H9 (cell line): ENCODE data around the gene GNPAT. TPM values are rescaled to one million over a fixed set of nuclear protein-coding genes. Genes with fewer than 3 reads are reported as not detected.

ENCODE experiments used
- DNase-seq: peaks from one replicate; pipeline ENCODE4 v3.0.0-alpha.2; 2017
- H2AFZ ChIP-seq: one replicate; pipeline ENCODE4 v1.6.1; 2013; ENCODE audit warnings: mild to moderate bottlenecking, low read length, control low read depth, moderate library complexity
- H2AK5ac ChIP-seq: 2 replicates; pipeline ENCODE4 v1.6.1; 2013; ENCODE audit warnings: low read length, control low read depth, mixed read lengths; ENCODE audit not compliant: insufficient read length
- H2BK120ac ChIP-seq: one replicate; pipeline ENCODE4 v1.6.1; 2013; ENCODE audit warnings: low read depth, mild to moderate bottlenecking, low read length, control low read depth, inconsistent platforms; ENCODE audit not compliant: poor library complexity, severe bottlenecking
- H2BK12ac ChIP-seq: 2 replicates; pipeline ENCODE4 v1.6.1; 2013; ENCODE audit warnings: low read length, control low read depth, mixed read lengths, low read depth; ENCODE audit not compliant: insufficient read length
- H2BK15ac ChIP-seq: 2 replicates; pipeline ENCODE4 v1.6.1; 2013; ENCODE audit warnings: low read depth, low read length, control low read depth
- H2BK20ac ChIP-seq: one replicate; pipeline ENCODE4 v1.6.1; 2013; ENCODE audit warnings: low read depth, mild to moderate bottlenecking, low read length, control low read depth, inconsistent platforms; ENCODE audit not compliant: poor library complexity, severe bottlenecking
- H2BK5ac ChIP-seq: 2 replicates; pipeline ENCODE4 v1.6.1; 2013; ENCODE audit warnings: low read length, control low read depth, mixed read lengths; ENCODE audit not compliant: insufficient read length
- H3K14ac ChIP-seq: 2 replicates; pipeline ENCODE4 v1.6.1; 2013; ENCODE audit warnings: low read length, control low read depth; ENCODE audit not compliant: insufficient read depth
- H3K18ac ChIP-seq: 2 replicates; pipeline ENCODE4 v1.6.1; 2013; ENCODE audit warnings: low read depth, mild to moderate bottlenecking, mixed read lengths, low read length, control low read depth; ENCODE audit not compliant: insufficient read length
- H3K23ac ChIP-seq: 2 replicates; pipeline ENCODE4 v1.6.1; 2013; ENCODE audit warnings: low read length, control low read depth, mixed read lengths, low read depth; ENCODE audit not compliant: insufficient read length
- H3K23me2 ChIP-seq: 2 replicates; pipeline ENCODE4 v1.6.1; 2013; ENCODE audit warnings: low read depth, mild to moderate bottlenecking, mixed read lengths, low read length, control low read depth; ENCODE audit not compliant: insufficient read length, poor library complexity, severe bottlenecking
- H3K27ac ChIP-seq: 2 replicates; pipeline ENCODE4 v1.5.1; 2013; ENCODE audit warnings: low read length, control low read depth, mixed read lengths, low read depth; ENCODE audit not compliant: insufficient read length
- H3K27me3 ChIP-seq: 2 replicates; pipeline ENCODE4 v1.6.1; 2013; ENCODE audit warnings: low read length, control low read depth, inconsistent platforms; ENCODE audit not compliant: insufficient read depth
- H3K4ac ChIP-seq: 2 replicates; pipeline ENCODE4 v1.6.1; 2013; ENCODE audit warnings: low read depth, mild to moderate bottlenecking, control low read depth, inconsistent platforms, low read length, moderate library complexity
- H3K4me1 ChIP-seq: 2 replicates; pipeline ENCODE4 v1.6.1; 2013; ENCODE audit warnings: low read length, control low read depth, inconsistent platforms; ENCODE audit not compliant: insufficient read depth
- H3K4me2 ChIP-seq: 2 replicates; pipeline ENCODE4 v1.6.1; 2013; ENCODE audit warnings: low read length, control low read depth, mixed read lengths; ENCODE audit not compliant: insufficient read length, insufficient read depth
- H3K56ac ChIP-seq: 2 replicates; pipeline ENCODE4 v1.6.1; 2013; ENCODE audit warnings: low read depth, mild to moderate bottlenecking, mixed read lengths, low read length, control low read depth; ENCODE audit not compliant: insufficient read length
- H3K79me1 ChIP-seq: 2 replicates; pipeline ENCODE4 v1.6.1; 2013; ENCODE audit warnings: low read depth, mild to moderate bottlenecking, moderate library complexity, low read length, control low read depth, inconsistent platforms; ENCODE audit not compliant: insufficient read depth, poor library complexity, severe bottlenecking
- H3K79me2 ChIP-seq: 2 replicates; pipeline ENCODE4 v1.6.1; 2013; ENCODE audit warnings: low read length, control low read depth, inconsistent platforms; ENCODE audit not compliant: insufficient read depth
- H3K9ac ChIP-seq: 2 replicates; pipeline ENCODE4 v1.6.1; 2013; ENCODE audit warnings: low read length, control low read depth, mixed read lengths; ENCODE audit not compliant: insufficient read length; ENCODE audit errors: extremely low read depth
- H3K9me3 ChIP-seq: one replicate; pipeline ENCODE4 v1.6.1; 2013; ENCODE audit warnings: low read depth, low read length, inconsistent platforms; ENCODE audit not compliant: control insufficient read depth
- H3T11ph ChIP-seq: one replicate; pipeline ENCODE4 v1.6.1; 2013; ENCODE audit warnings: mild to moderate bottlenecking, low read length, control low read depth, inconsistent platforms
- H4K20me1 ChIP-seq: one replicate; pipeline ENCODE4 v1.6.1; 2013; ENCODE audit not compliant: control insufficient read depth, insufficient read length, insufficient read depth
- H4K5ac ChIP-seq: 2 replicates; pipeline ENCODE4 v1.6.1; 2013; ENCODE audit warnings: low read depth, mild to moderate bottlenecking, mixed read lengths, low read length, control low read depth; ENCODE audit not compliant: insufficient read length
- H4K8ac ChIP-seq: replicated peaks from 2 replicates; pipeline ENCODE4 v1.6.1; 2013; ENCODE audit warnings: low read length, control low read depth, mixed read lengths, low read depth; ENCODE audit not compliant: insufficient read length
- H4K91ac ChIP-seq: 2 replicates; pipeline ENCODE4 v1.6.1; 2013; ENCODE audit warnings: low read depth, mild to moderate bottlenecking, moderate library complexity, mixed read lengths, low read length, control low read depth; ENCODE audit not compliant: insufficient read length
- H3K27ac Mint-ChIP-seq, 3 experiments: 2 replicates in 2 of 3; 3 replicates in 1 of 3; pipeline ENCODE4 v1.8.0; 2020 to 2021; ENCODE audit warnings: mixed read lengths in 3 of 3, mild to moderate bottlenecking in 1 of 3, moderate library complexity in 1 of 3
- H3K27me3 Mint-ChIP-seq: 2 replicates; pipeline ENCODE4 v1.8.0; 2021; ENCODE audit warnings: low read depth, mild to moderate bottlenecking, moderate library complexity, mixed read lengths
- H3K36me3 Mint-ChIP-seq, 3 experiments: 2 replicates in 2 of 3; 3 replicates in 1 of 3; pipeline ENCODE4 v1.8.0; 2020 to 2021; ENCODE audit warnings: low read depth in 3 of 3, mixed read lengths in 3 of 3; ENCODE audit not compliant: insufficient read depth in 1 of 3
- H3K4me1 Mint-ChIP-seq, 2 experiments: 2 replicates each; pipeline ENCODE4 v1.8.0; 2020; ENCODE audit warnings: mixed read lengths in 2 of 2
- H3K4me3 Mint-ChIP-seq, 2 experiments: 2 replicates in 1 of 2; 3 replicates in 1 of 2; pipeline ENCODE4 v1.8.0; 2020 to 2021; ENCODE audit warnings: mild to moderate bottlenecking in 2 of 2, mixed read lengths in 2 of 2, moderate library complexity in 1 of 2
- H3K9me3 Mint-ChIP-seq, 2 experiments: 2 replicates in 1 of 2; 3 replicates in 1 of 2; pipeline ENCODE4 v1.8.0; 2020; ENCODE audit warnings: mild to moderate bottlenecking in 2 of 2, mixed read lengths in 2 of 2, moderate library complexity in 1 of 2
- CTCF ChIP-seq: fragments of 200-600 bp; sonication (generic); conservative IDR thresholded peaks from 3 replicates; pipeline ENCODE4 v1.8.0; 2021; ENCODE audit warnings: antibody characterized with exemption, mild to moderate bottlenecking
- WGBS: extraction: QIAGEN DNeasy Blood & Tissue Kit; methylation state at CpG from one replicate; pipeline ENCODE4 v1.1.7; 2013; ENCODE audit warnings: missing lambda C conversion rate, low lambda C conversion rate, mixed read lengths; ENCODE audit not compliant: insufficient read length; ENCODE audit errors: extremely low coverage; 5-methylcytosine and 5-hydroxymethylcytosine counted together
- total RNA-seq: library from RNA; stranded (reverse); gene quantifications from 2 replicates; pipeline ENCODE4 v1.2.1, GENCODE V29; 2021

Gene GNPAT
- total RNA-seq, 1 experiment from 2014 or later, result 38.1 TPM

- Histone ChIP-seq H3K79me1 (no peaks in the 10 kb centered on the region), H4K91ac (no peak overlapping the region), H2AFZ (no peak overlapping the region)
These were observed 25.9 kb upstream of the GNPAT start for GRCh38 chr1:231214918-231215680.

More at GRCh38 chr1:231214918-231215680, 25.9 kb upstream of the GNPAT start:
- Mint-ChIP-seq H3K27ac (no peak overlapping the region; a peak in 1 of 7 replicates), H3K4me3 (no peak overlapping the region), H3K27me3 (peaks cover 99% of the 10 kb centered on the region), H3K36me3 (no peaks in the 10 kb centered on the region), H3K4me1 (peaks cover 27 to 35% of the 10 kb centered on the region in 2 experiments), H3K9me3 (no peaks in the 10 kb centered on the region; a peak in 2 of 5 replicates)
- H4K8ac ChIP-seq, result no peak overlapping the region
- H3K4ac ChIP-seq, result no peak overlapping the region
- no peak for TF ChIP-seq CTCF
- H4K5ac ChIP-seq, result no peak overlapping the region
- no peak for DNase-seq
- WGBS, result no CpG with 5 or more reads among the region's 17 CpGs
- H2BK5ac ChIP-seq, result no peak overlapping the region
- H2BK20ac ChIP-seq, result no peak overlapping the region
- H3K56ac ChIP-seq, result no peak overlapping the region
- H3K4me2 ChIP-seq, result no peak overlapping the region
- no peak overlapping the region for H2BK15ac ChIP-seq
- no peak overlapping the region for H3T11ph ChIP-seq
- no peak overlapping the region for H2BK12ac ChIP-seq
- H3K23ac ChIP-seq, result no peak overlapping the region
- no peaks in the 10 kb centered on the region for H4K20me1 ChIP-seq
- H3K18ac ChIP-seq, result no peak overlapping the region
- no peak overlapping the region for H3K14ac ChIP-seq
- H3K4me1 ChIP-seq, result no peaks in the 10 kb centered on the region
- no peak overlapping the region for H3K9ac ChIP-seq
- H3K27me3 ChIP-seq, result peaks cover 50% of the 10 kb centered on the region
- no peaks in the 10 kb centered on the region for H3K23me2 ChIP-seq
- H3K27ac ChIP-seq, result no peak overlapping the region
- H3K9me3 ChIP-seq, result no peaks in the 10 kb centered on the region
- H2BK120ac ChIP-seq, result no peak overlapping the region
- H2AK5ac ChIP-seq, result no peak overlapping the region
- H3K79me2 ChIP-seq, result no peaks in the 10 kb centered on the region
